Activated T-helper 2 cell treated with anti-CD3 and anti-CD28 coated beads, Interferon-gamma antibody, Interleukin-2, Interleukin-4, amounts not matched to agents 10 μg/mL and 5 μg/mL and 100 μg/mL, durations not matched to agents 14 hours and 24 hours and 36 hours (primary cell): ENCODE measurements around the gene UBE2L6. TPM values are rescaled to one million over a fixed set of nuclear protein-coding genes. Genes with fewer than 3 reads are reported as not detected.

Experiments used
- DNase-seq: peaks from one replicate; pipeline ENCODE4 v3.0.0; 2021; ENCODE audit warnings: low spot score
- H3K27ac Mint-ChIP-seq: one replicate; pipeline ENCODE4 v1.8.0; 2021; ENCODE audit warnings: mixed read lengths
- H3K27me3 Mint-ChIP-seq: one replicate; pipeline ENCODE4 v1.8.0; 2021; ENCODE audit warnings: low read depth, mixed read lengths
- H3K36me3 Mint-ChIP-seq: one replicate; pipeline ENCODE4 v1.8.0; 2021; ENCODE audit warnings: low read depth, mixed read lengths
- H3K4me1 Mint-ChIP-seq: one replicate; pipeline ENCODE4 v1.8.0; 2021; ENCODE audit warnings: low read depth, mixed read lengths
- H3K4me3 Mint-ChIP-seq: one replicate; pipeline ENCODE4 v1.8.0; 2021; ENCODE audit warnings: low read depth, mild to moderate bottlenecking, moderate library complexity, mixed read lengths
- H3K9me3 Mint-ChIP-seq: one replicate; pipeline ENCODE4 v1.8.0; 2021; ENCODE audit warnings: mixed read lengths
- intact Hi-C: fragments of 100-400 bp; cut with micrococcal nuclease; formaldehyde crosslinking; loops from one replicate; pipeline ENCODE4 v1.15.1; 2023
- total RNA-seq: library from RNA; stranded (reverse); gene quantifications from 2 replicates; pipeline ENCODE4 v1.2.3, GENCODE V29; 2022

The UBE2L6 gene
- total RNA-seq, 1 donor from 2014 or later: 135 TPM

- Mint-ChIP-seq H3K27me3 (no peaks in the 10 kb centered on the region), H3K36me3 (peaks cover 15% of the 10 kb centered on the region), H3K4me1 (peaks cover 31% of the 10 kb centered on the region), H3K27ac (peak overlapping the region; percentile 55), H3K9me3 (no peaks in the 10 kb centered on the region), H3K4me3 (peak overlapping the region; percentile 99)
- DNase-seq: peak; percentile 18
- intact Hi-C loops: loop anchor here (1.0 to 2.0 kb wide), 3 partner anchors 15 to 57 kb away; partner anchors contain the start of gene TIMM10
These were observed 53.4 kb downstream of the UBE2L6 start for GRCh38 chr11:57513911-57514537.

GRCh38 chr11:57513452-57513795, 54.0 kb downstream of the UBE2L6 start:
- no peak for DNase-seq
- H3K4me3 Mint-ChIP-seq: peak overlapping the region; percentile 72
- no peak overlapping the region for H3K27ac Mint-ChIP-seq
- no peaks in the 10 kb centered on the region for H3K9me3 Mint-ChIP-seq
- H3K4me1 Mint-ChIP-seq: peaks cover 31% of the 10 kb centered on the region
- H3K36me3 Mint-ChIP-seq: peaks cover 16% of the 10 kb centered on the region
- H3K27me3 Mint-ChIP-seq: no peaks in the 10 kb centered on the region
- intact Hi-C loops: no loop called here

GRCh38 chr11:57512646-57513451, 54.6 kb downstream of the UBE2L6 start:
- no peak overlapping the region for H3K4me3 Mint-ChIP-seq

GRCh38 chr11:57511741-57512430, 55.6 kb downstream of the UBE2L6 start:
- DNase-seq: no peak
- peaks cover 19% of the 10 kb centered on the region for H3K36me3 Mint-ChIP-seq
- H3K9me3 Mint-ChIP-seq: no peaks in the 10 kb centered on the region
- peaks cover 31% of the 10 kb centered on the region for H3K4me1 Mint-ChIP-seq
- no peak overlapping the region for H3K4me3 Mint-ChIP-seq
- peak overlapping the region; percentile 21 for H3K27ac Mint-ChIP-seq
- intact Hi-C loops: no loop called here
- no peaks in the 10 kb centered on the region for H3K27me3 Mint-ChIP-seq

More at GRCh38 chr11:57512646-57513451, 54.6 kb downstream of the UBE2L6 start:
- no peak for DNase-seq
- H3K27me3 Mint-ChIP-seq: no peaks in the 10 kb centered on the region
- no peak overlapping the region for H3K27ac Mint-ChIP-seq
- H3K4me1 Mint-ChIP-seq: peaks cover 31% of the 10 kb centered on the region
- intact Hi-C loops: no loop called here
- no peaks in the 10 kb centered on the region for H3K9me3 Mint-ChIP-seq
- peaks cover 19% of the 10 kb centered on the region for H3K36me3 Mint-ChIP-seq

- Mint-ChIP-seq H3K27ac (no peak overlapping the region), H3K4me1 (peaks cover 23% of the 10 kb centered on the region), H3K36me3 (peaks cover 19% of the 10 kb centered on the region), H3K27me3 (no peaks in the 10 kb centered on the region), H3K9me3 (no peaks in the 10 kb centered on the region), H3K4me3 (no peak overlapping the region)
- DNase-seq: no peak
- intact Hi-C loops: no loop called here
These were observed 58.9 kb downstream of the UBE2L6 start for GRCh38 chr11:57508341-57509170.

- H3K27me3 Mint-ChIP-seq: no peaks in the 10 kb centered on the region
- no peak overlapping the region for H3K4me3 Mint-ChIP-seq
- peaks cover 8% of the 10 kb centered on the region for H3K4me1 Mint-ChIP-seq
- intact Hi-C loops: no loop called here
- H3K36me3 Mint-ChIP-seq: peaks cover 13% of the 10 kb centered on the region
- DNase-seq: no peak
- H3K9me3 Mint-ChIP-seq: no peaks in the 10 kb centered on the region
- no peak overlapping the region for H3K27ac Mint-ChIP-seq
These were observed 61.0 kb downstream of the UBE2L6 start for GRCh38 chr11:57506522-57506921.

- H3K4me3 Mint-ChIP-seq: no peak overlapping the region
These were observed 63.0 kb downstream of the UBE2L6 start for GRCh38 chr11:57504511-57504910.

GRCh38 chr11:57502870-57503269, 64.6 kb downstream of the UBE2L6 start:
- Mint-ChIP-seq H3K27me3 (no peaks in the 10 kb centered on the region), H3K4me1 (peaks cover 1% of the 10 kb centered on the region), H3K27ac (no peak overlapping the region), H3K36me3 (peaks cover 16% of the 10 kb centered on the region), H3K4me3 (no peak overlapping the region), H3K9me3 (no peaks in the 10 kb centered on the region)
- DNase-seq: no peak
- intact Hi-C loops: no loop called here

More at GRCh38 chr11:57504511-57504910, 63.0 kb downstream of the UBE2L6 start:
- intact Hi-C loops: no loop called here
- Mint-ChIP-seq H3K36me3 (peaks cover 16% of the 10 kb centered on the region), H3K4me1 (peaks cover 3% of the 10 kb centered on the region), H3K27me3 (no peaks in the 10 kb centered on the region), H3K9me3 (no peaks in the 10 kb centered on the region), H3K27ac (no peak overlapping the region)
- DNase-seq: no peak

GRCh38 chr11:57502376-57502775, 65.1 kb downstream of the UBE2L6 start:
- intact Hi-C loops: no loop called here
- Mint-ChIP-seq H3K36me3 (peaks cover 17% of the 10 kb centered on the region), H3K27me3 (no peaks in the 10 kb centered on the region), H3K27ac (no peak overlapping the region), H3K4me1 (no peaks in the 10 kb centered on the region), H3K9me3 (no peaks in the 10 kb centered on the region), H3K4me3 (no peak overlapping the region)
- no peak for DNase-seq

- no peak for DNase-seq
- Mint-ChIP-seq H3K27me3 (no peaks in the 10 kb centered on the region), H3K27ac (no peak overlapping the region), H3K4me3 (no peak overlapping the region), H3K4me1 (no peaks in the 10 kb centered on the region), H3K36me3 (peaks cover 19% of the 10 kb centered on the region), H3K9me3 (no peaks in the 10 kb centered on the region)
- intact Hi-C loops: no loop called here
These were observed 65.5 kb downstream of the UBE2L6 start for GRCh38 chr11:57501953-57502352.
